ENCODE measurements around the gene COX4I2.
A peak's percentile ranks its signal among the peaks of the same experiment; 100 is the strongest.

DNA sequence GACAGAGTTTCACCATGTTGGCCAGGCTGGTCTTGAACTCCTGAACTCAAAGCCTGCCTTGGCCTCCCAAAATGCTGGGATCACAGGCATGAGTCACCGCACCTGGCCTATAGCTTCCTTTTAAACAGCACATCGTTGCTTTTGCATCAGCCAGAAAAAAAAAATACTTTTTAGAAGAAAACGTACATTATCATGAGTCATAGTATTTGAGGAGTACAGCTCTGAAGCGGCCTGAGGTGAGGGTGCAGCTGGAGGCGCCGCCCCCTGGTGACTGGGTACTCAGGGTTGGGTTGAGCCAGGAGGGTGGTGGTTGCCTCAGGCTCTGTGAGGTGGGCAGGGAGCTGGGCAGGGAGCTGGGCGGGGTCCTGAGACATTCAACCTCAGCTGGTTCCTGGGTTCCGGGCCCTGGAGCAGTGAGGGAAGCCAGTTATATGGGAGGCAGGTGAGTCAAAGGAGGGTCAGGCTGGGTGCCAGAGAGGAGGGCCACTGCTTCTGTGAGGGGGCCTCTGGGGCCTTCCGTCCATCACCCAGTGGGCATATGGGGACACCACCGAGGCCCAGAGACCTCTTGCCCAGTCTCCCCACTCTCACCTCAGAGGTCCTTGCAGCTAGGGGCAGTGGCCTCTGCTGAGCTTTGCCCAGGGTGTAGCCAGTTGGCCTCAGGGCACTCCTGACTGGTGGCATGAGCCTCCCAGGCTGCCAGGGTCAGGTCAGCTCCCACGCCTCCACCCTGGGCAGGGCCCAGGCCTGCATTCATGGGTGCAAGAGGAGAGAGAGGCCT is 44.3 kb upstream of the COX4I2 start:
- TF ChIP-seq, protein P1, sequence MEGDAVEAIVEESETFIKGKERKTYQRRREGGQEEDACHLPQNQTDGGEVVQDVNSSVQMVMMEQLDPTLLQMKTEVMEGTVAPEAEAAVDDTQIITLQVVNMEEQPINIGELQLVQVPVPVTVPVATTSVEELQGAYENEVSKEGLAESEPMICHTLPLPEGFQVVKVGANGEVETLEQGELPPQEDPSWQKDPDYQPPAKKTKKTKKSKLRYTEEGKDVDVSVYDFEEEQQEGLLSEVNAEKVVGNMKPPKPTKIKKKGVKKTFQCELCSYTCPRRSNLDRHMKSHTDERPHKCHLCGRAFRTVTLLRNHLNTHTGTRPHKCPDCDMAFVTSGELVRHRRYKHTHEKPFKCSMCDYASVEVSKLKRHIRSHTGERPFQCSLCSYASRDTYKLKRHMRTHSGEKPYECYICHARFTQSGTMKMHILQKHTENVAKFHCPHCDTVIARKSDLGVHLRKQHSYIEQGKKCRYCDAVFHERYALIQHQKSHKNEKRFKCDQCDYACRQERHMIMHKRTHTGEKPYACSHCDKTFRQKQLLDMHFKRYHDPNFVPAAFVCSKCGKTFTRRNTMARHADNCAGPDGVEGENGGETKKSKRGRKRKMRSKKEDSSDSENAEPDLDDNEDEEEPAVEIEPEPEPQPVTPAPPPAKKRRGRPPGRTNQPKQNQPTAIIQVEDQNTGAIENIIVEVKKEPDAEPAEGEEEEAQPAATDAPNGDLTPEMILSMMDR (conservative IDR thresholded peaks at IDR 0.05; ENCODE audit: low read depth, low read length) = peak; percentile 25; the same call in 1 of the 2 replicates
- TF ChIP-seq EZH2phosphoT487 (IDR thresholded peaks at IDR 0.05; ENCODE audit: borderline replicate concordance, low read length) (0 out of 2 replicates have a peak, but pooled peaks have one; percentile 57), EZH2 (IDR thresholded peaks at IDR 0.05; ENCODE audit: low read length, unreplicated experiment) (no peak)

Data from PC-3 (cell line).